ENCODE measurements around the gene FGF18. TPM values are rescaled to one million over a fixed set of nuclear protein-coding genes. Genes with fewer than 3 reads are reported as not detected.

Gene FGF18
- polyA plus RNA-seq, 1 donor from 2014 or later, result 1.2 TPM

GRCh38 chr5:171432583-171433351 lies 13.3 kb downstream of the FGF18 start:
- H3K4me3 ChIP-seq (ENCODE audit: low read length), result no peak overlapping the region
- no peak for TF ChIP-seq REST (IDR thresholded peaks at IDR 0.05; ENCODE audit: borderline replicate concordance)
- TF ChIP-seq RAD21 (conservative IDR thresholded peaks at IDR 0.05), result no peak
- no peak for TF ChIP-seq CTCF (IDR thresholded peaks at IDR 0.05; ENCODE audit: poor library complexity, severe bottlenecking)
- no peak for TF ChIP-seq MXI1 (conservative IDR thresholded peaks at IDR 0.05; ENCODE audit: poor library complexity, severe bottlenecking)
- TF ChIP-seq EP300 (conservative IDR thresholded peaks at IDR 0.05; ENCODE audit: poor library complexity, severe bottlenecking), result no peak
- TF ChIP-seq TAF1 (IDR thresholded peaks at IDR 0.05; ENCODE audit: low read depth), result no peak
- no peak for TF ChIP-seq POLR2AphosphoS5 (IDR thresholded peaks at IDR 0.05)
- no peak for TF ChIP-seq EZH2 (IDR thresholded peaks at IDR 0.05; ENCODE audit: borderline replicate concordance, insufficient read depth, low read length, poor library complexity, severe bottlenecking)
- TF ChIP-seq SMC3 (conservative IDR thresholded peaks at IDR 0.05; ENCODE audit: poor library complexity), result no peak
- H4K20me1 ChIP-seq (ENCODE audit: insufficient read depth), result no peaks in the 10 kb centered on the region
- no peak overlapping the region for H3K4me2 ChIP-seq (ENCODE audit: low read length)
- H3K27me3 ChIP-seq (ENCODE audit: insufficient read depth, low read depth, low read length), result no peaks in the 10 kb centered on the region
- no peak overlapping the region for H3K27ac ChIP-seq (ENCODE audit: low read length)
- no peaks in the 10 kb centered on the region for H3K36me3 ChIP-seq (ENCODE audit: insufficient read depth, low read length)
- H3K79me2 ChIP-seq (replicated peaks; ENCODE audit: insufficient read depth, low read length), result no peaks in the 10 kb centered on the region
- H3F3A ChIP-seq (ENCODE audit: insufficient read depth, low read length, poor library complexity, severe bottlenecking), result no peaks in the 10 kb centered on the region
- H2AFZ ChIP-seq (ENCODE audit: low read depth, low read length), result no peak overlapping the region
- no peaks in the 10 kb centered on the region for H3K9me3 ChIP-seq (ENCODE audit: low read length)
- no peak overlapping the region for H3K9ac ChIP-seq (ENCODE audit: low read length)
- no peaks in the 10 kb centered on the region for H3K9me2 ChIP-seq (ENCODE audit: insufficient read depth, low read length)

GRCh38 chr5:171433352-171433698 lies 13.9 kb downstream of the FGF18 start:
- no peak overlapping the region for H3K9ac ChIP-seq (ENCODE audit: low read length)
- no peaks in the 10 kb centered on the region for H3K36me3 ChIP-seq (ENCODE audit: insufficient read depth, low read length)
- H3K27me3 ChIP-seq (ENCODE audit: insufficient read depth, low read depth, low read length), result no peaks in the 10 kb centered on the region
- H3K4me2 ChIP-seq (ENCODE audit: low read length), result no peak overlapping the region
- H3K27ac ChIP-seq (ENCODE audit: low read length), result no peak overlapping the region
- TF ChIP-seq EZH2 (IDR thresholded peaks at IDR 0.05; ENCODE audit: borderline replicate concordance, insufficient read depth, low read length, poor library complexity, severe bottlenecking) (no peak), POLR2AphosphoS5 (IDR thresholded peaks at IDR 0.05) (no peak), SMC3 (conservative IDR thresholded peaks at IDR 0.05; ENCODE audit: poor library complexity) (no peak), CTCF (IDR thresholded peaks at IDR 0.05; ENCODE audit: poor library complexity, severe bottlenecking) (no peak), REST (IDR thresholded peaks at IDR 0.05; ENCODE audit: borderline replicate concordance) (no peak), TAF1 (IDR thresholded peaks at IDR 0.05; ENCODE audit: low read depth) (no peak), RAD21 (conservative IDR thresholded peaks at IDR 0.05) (no peak), EP300 (conservative IDR thresholded peaks at IDR 0.05; ENCODE audit: poor library complexity, severe bottlenecking) (no peak), MXI1 (conservative IDR thresholded peaks at IDR 0.05; ENCODE audit: poor library complexity, severe bottlenecking) (no peak)
- no peaks in the 10 kb centered on the region for H3K9me2 ChIP-seq (ENCODE audit: insufficient read depth, low read length)
- no peaks in the 10 kb centered on the region for H3K9me3 ChIP-seq (ENCODE audit: low read length)
- no peaks in the 10 kb centered on the region for H3F3A ChIP-seq (ENCODE audit: insufficient read depth, low read length, poor library complexity, severe bottlenecking)
- no peak overlapping the region for H2AFZ ChIP-seq (ENCODE audit: low read depth, low read length)
- H3K79me2 ChIP-seq (replicated peaks; ENCODE audit: insufficient read depth, low read length), result no peaks in the 10 kb centered on the region
- H3K4me3 ChIP-seq (ENCODE audit: low read length), result no peak overlapping the region
- H4K20me1 ChIP-seq (ENCODE audit: insufficient read depth), result no peaks in the 10 kb centered on the region

Measured in neural cell (in vitro differentiated cells).